ENCODE data around the gene CST3.
"Not testable (repeated sequence)": the region's sequence is repeated elsewhere in the genome, so short reads cannot be mapped to it uniquely, and the experiment has no call there.

Gene CST3

GRCh38 chr20:23627501-23627900, 10.3 kb downstream of the CST3 start:
- DNase-seq = no peak

- DNase-seq = no peak
Measured at GRCh38 chr20:23626040-23626620, 11.6 kb downstream of the CST3 start.

- DNase-seq = peak; percentile 55
Measured at GRCh38 chr20:23625236-23625964, 12.4 kb downstream of the CST3 start.

GRCh38 chr20:23624324-23624691, 13.4 kb downstream of the CST3 start:
- peak; percentile 15 for DNase-seq

- peak; percentile 5 for DNase-seq
Measured at GRCh38 chr20:23623666-23624323, 14.0 kb downstream of the CST3 start.

- peak; percentile 87 for DNase-seq
Measured at GRCh38 chr20:23622839-23623343, 14.9 kb downstream of the CST3 start.

GRCh38 chr20:23622401-23622800, 15.4 kb downstream of the CST3 start:
- DNase-seq = not testable (repeated sequence)

GRCh38 chr20:23620670-23621386, 16.9 kb downstream of the CST3 start:
- DNase-seq = peak; percentile 9

GRCh38 chr20:23614163-23614562, 23.6 kb downstream of the CST3 start:
- peak; percentile 35 for DNase-seq

- no peak for DNase-seq
Measured at GRCh38 chr20:23613676-23614075, 24.1 kb downstream of the CST3 start.

GRCh38 chr20:23612396-23612795, 25.4 kb downstream of the CST3 start:
- no peak for DNase-seq

GRCh38 chr20:23609486-23610109, 28.2 kb downstream of the CST3 start:
- DNase-seq = no peak

- DNase-seq = peak; percentile 57
Measured at GRCh38 chr20:23608251-23608846, 29.4 kb downstream of the CST3 start.

GRCh38 chr20:23607497-23608245, 30.1 kb downstream of the CST3 start:
- DNase-seq = peak; percentile 53

GRCh38 chr20:23606652-23607049, 31.1 kb downstream of the CST3 start:
- DNase-seq = peak; percentile 93

GRCh38 chr20:23605867-23606651, 31.7 kb downstream of the CST3 start, which contains the start of gene CST9:
CST9 (minus strand) TSS chr20:23605917; CDS start chr20:23605864, 53 bp downstream.
- peak; percentile 29 for DNase-seq

GRCh38 chr20:23604306-23604705, 33.4 kb downstream of the CST3 start:
- no peak for DNase-seq

GRCh38 chr20:23603321-23603720, 34.4 kb downstream of the CST3 start:
- peak; percentile 14 for DNase-seq

- DNase-seq = peak; percentile 24
Measured at GRCh38 chr20:23602699-23603098, 35.1 kb downstream of the CST3 start.

GRCh38 chr20:23602241-23602640, 35.5 kb downstream of the CST3 start:
- DNase-seq = peak; percentile 25

- peak; percentile 49 for DNase-seq
Measured at GRCh38 chr20:23601715-23602114, 36.0 kb downstream of the CST3 start.

Measured in islet precursor cell (in vitro differentiated cells).